CD8-positive, alpha-beta memory T cell (primary cell): ENCODE measurements around the gene NR2E3. TPM values are rescaled to one million over a fixed set of nuclear protein-coding genes. Genes with fewer than 3 reads are reported as not detected.
A peak's percentile ranks its signal among the peaks of the same experiment; 100 is the strongest.

Source experiments
- CTCF ChIA-PET: fragments of 350-600 bp; sonication (Branson Sonifier 250); formaldehyde crosslinking; loops from one replicate; lab custom pipeline; 2021; ENCODE audit warnings: antibody characterized with exemption; lab: Charles Lee
- POLR2A ChIA-PET: fragments of 350-600 bp; sonication (Branson Sonifier 250); formaldehyde crosslinking; loops from one replicate; lab custom pipeline; 2021; ENCODE audit warnings: antibody characterized with exemption; lab: Charles Lee
- DNase-seq, 5 donors: peaks; one replicate each; pipeline versions ENCODE4 v3.0.0 to v3.0.0-alpha.2; 2020 to 2022; ENCODE audit warnings: mixed read lengths in 1 of 5
- H3K27ac ChIP-seq: one replicate; pipeline ENCODE4 v1.7.0; 2013; ENCODE audit warnings: low read depth, mild to moderate bottlenecking, low read length, moderate library complexity
- H3K27me3 ChIP-seq: 2 replicates; pipeline ENCODE4 v1.7.0; 2013; ENCODE audit warnings: low read length, mild to moderate bottlenecking; ENCODE audit not compliant: insufficient read depth, poor library complexity, severe bottlenecking
- H3K36me3 ChIP-seq: 2 replicates; pipeline ENCODE4 v1.7.0; 2013; ENCODE audit warnings: mild to moderate bottlenecking, low read length, moderate library complexity; ENCODE audit not compliant: insufficient read depth
- H3K4me1 ChIP-seq: 2 replicates; pipeline ENCODE4 v1.7.0; 2013; ENCODE audit warnings: mild to moderate bottlenecking, low read length, moderate library complexity; ENCODE audit not compliant: insufficient read depth
- H3K4me3 ChIP-seq: 2 replicates; pipeline ENCODE4 v1.7.0; 2013; ENCODE audit warnings: mild to moderate bottlenecking, low read length
- H3K9me3 ChIP-seq: 2 replicates; pipeline ENCODE4 v1.7.0; 2013; ENCODE audit warnings: mild to moderate bottlenecking, low read length
- H3K27ac Mint-ChIP-seq, 8 donors: one replicate each; pipeline ENCODE4 v1.8.0; 2020 to 2021; ENCODE audit warnings: mixed read lengths in 8 of 8, mild to moderate bottlenecking in 6 of 8, inconsistent platforms in 3 of 8, moderate library complexity in 3 of 8
- H3K27me3 Mint-ChIP-seq, 2 donors: one replicate each; pipeline ENCODE4 v1.8.0; 2020 to 2021; ENCODE audit warnings: mixed read lengths in 2 of 2, mild to moderate bottlenecking in 1 of 2, moderate library complexity in 1 of 2
- H3K36me3 Mint-ChIP-seq, 3 donors: one replicate each; pipeline ENCODE4 v1.8.0; 2020 to 2021; ENCODE audit warnings: mixed read lengths in 3 of 3, inconsistent platforms in 1 of 3, mild to moderate bottlenecking in 1 of 3
- H3K4me1 Mint-ChIP-seq, 3 donors: one replicate each; pipeline ENCODE4 v1.8.0; 2020 to 2021; ENCODE audit warnings: mixed read lengths in 3 of 3, inconsistent platforms in 1 of 3, mild to moderate bottlenecking in 1 of 3
- H3K4me3 Mint-ChIP-seq, 7 donors: one replicate each; pipeline ENCODE4 v1.8.0; 2020 to 2021; ENCODE audit warnings: mixed read lengths in 7 of 7, mild to moderate bottlenecking in 6 of 7, moderate library complexity in 4 of 7, inconsistent platforms in 2 of 7
- H3K9me3 Mint-ChIP-seq, 5 donors: one replicate each; pipeline ENCODE4 v1.8.0; 2020 to 2022; ENCODE audit warnings: mixed read lengths in 5 of 5, mild to moderate bottlenecking in 3 of 5, moderate library complexity in 2 of 5, inconsistent platforms in 1 of 5
- polyA plus RNA-seq: library from polyadenylated mRNA; unstranded; fragments of 300-500 nt; fragmentation: Illumina TruSeq; gene quantifications from one replicate; pipeline ENCODE4 v1.2.3, GENCODE V29; 2021
- total RNA-seq, 2 experiments: library from RNA; stranded (reverse); gene quantifications; one replicate each; pipeline ENCODE4 v1.2.3, GENCODE V29; 2021

NR2E3 gene
- total and polyA plus RNA-seq, 3 experiments from 2014 or later: not detected

DNA sequence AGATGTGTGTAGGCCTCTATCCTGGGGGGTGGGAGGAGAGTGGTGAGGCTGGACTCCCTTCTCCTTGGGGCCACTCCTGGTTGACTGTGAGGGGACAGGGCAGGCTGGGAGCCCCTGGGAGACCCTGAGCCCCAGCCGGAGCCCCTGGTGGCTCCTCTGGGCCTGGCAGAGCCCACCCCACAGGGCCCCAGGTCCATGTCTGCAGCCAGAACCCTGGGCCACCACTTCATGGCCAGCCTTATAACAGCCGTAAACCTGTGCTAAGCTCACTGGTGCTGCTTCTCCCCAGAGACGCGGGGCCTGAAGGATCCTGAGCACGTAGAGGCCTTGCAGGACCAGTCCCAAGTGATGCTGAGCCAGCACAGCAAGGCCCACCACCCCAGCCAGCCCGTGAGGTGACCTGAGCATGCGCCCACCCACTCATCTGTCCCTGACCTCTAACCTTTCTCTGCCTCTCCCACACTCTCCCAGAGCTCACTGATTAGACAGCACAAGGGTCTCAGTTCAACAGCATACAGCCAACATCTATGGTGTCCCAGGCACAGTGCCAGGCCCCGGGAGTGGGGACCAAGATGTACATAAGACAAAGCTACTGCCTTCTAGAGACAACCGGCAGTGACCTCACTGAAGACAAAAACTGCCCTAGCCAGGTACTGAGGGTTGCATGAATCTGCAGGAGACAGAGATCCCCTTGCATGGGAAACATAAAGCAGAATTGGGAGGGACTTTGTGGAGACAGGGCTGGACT lies 3.5 kb downstream of the NR2E3 start:
- Mint-ChIP-seq H3K36me3 (peaks cover 0 to 5% (median 0%) of the 10 kb centered on the region in 3 donors), H3K4me3 (no peak overlapping the region), H3K27ac (no peak overlapping the region), H3K9me3 (peaks cover 0 to 10% (median 2%) of the 10 kb centered on the region in 5 donors), H3K27me3 (peaks cover 0 to 3% of the 10 kb centered on the region in 2 donors), H3K4me1 (no peaks in the 10 kb centered on the region)
- DNase-seq: no peak
- Histone ChIP-seq H3K27ac (no peak overlapping the region), H3K4me1 (no peaks in the 10 kb centered on the region), H3K27me3 (no peaks in the 10 kb centered on the region), H3K4me3 (no peak overlapping the region), H3K36me3 (no peaks in the 10 kb centered on the region), H3K9me3 (no peaks in the 10 kb centered on the region)
- CTCF ChIA-PET: no interaction called here
- POLR2A ChIA-PET: no interaction called here

DNA sequence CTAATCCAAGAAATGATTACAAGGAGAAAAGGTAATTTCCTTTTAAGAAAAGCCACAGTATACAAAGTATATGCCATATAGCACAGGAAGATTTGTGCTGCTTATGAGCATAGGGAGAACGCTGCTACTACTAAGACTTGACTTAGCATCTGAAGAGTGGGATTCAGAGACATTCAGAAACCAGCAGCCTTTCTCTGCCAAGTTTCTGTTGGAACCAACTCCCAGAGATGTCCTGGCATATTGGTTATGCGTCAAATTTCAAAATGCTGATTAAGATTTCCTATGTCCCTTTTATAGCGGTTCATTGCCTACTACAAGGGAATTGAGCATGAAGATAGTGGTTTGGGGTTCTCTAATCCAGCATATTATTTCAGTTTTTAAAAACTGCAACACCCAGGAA lies 4.9 kb downstream of the NR2E3 start:
- H3K4me3 Mint-ChIP-seq: no peak overlapping the region
- Histone ChIP-seq H3K4me1 (no peaks in the 10 kb centered on the region), H3K9me3 (no peaks in the 10 kb centered on the region), H3K27me3 (no peaks in the 10 kb centered on the region), H3K27ac (no peak overlapping the region), H3K36me3 (no peaks in the 10 kb centered on the region), H3K4me3 (no peak overlapping the region)
- no peak overlapping the region for H3K27ac Mint-ChIP-seq
- DNase-seq: no peak
- ChIA-PET CTCF (no interaction called here), POLR2A (no interaction called here)
- peaks cover 0 to 3% of the 10 kb centered on the region in 2 donors for H3K27me3 Mint-ChIP-seq
- H3K9me3 Mint-ChIP-seq: peaks cover 2 to 20% (median 8%) of the 10 kb centered on the region in 5 donors
- no peaks in the 10 kb centered on the region for H3K4me1 Mint-ChIP-seq
- H3K36me3 Mint-ChIP-seq: peaks cover 0 to 9% (median 0%) of the 10 kb centered on the region in 3 donors

DNA sequence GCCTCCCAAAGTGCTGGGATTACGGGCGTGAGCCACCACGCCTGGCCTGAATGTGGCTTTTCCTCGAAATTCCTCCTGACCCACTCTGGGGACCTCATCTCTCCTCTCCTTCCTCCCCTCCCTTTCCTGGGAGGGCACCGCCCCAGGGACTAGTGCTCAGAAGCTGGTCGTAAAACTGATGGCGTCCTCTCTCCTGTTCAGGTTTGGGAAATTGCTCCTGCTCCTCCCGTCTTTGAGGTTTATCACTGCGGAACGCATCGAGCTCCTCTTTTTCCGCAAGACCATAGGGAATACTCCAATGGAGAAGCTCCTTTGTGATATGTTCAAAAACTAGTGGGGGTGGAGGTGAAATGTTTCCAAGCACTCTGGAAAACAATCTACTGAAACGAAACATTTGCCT lies 7.0 kb downstream of the NR2E3 start:
- Mint-ChIP-seq H3K27me3 (peaks cover 0 to 3% of the 10 kb centered on the region in 2 donors), H3K4me1 (no peaks in the 10 kb centered on the region), H3K9me3 (peaks cover 7 to 37% (median 26%) of the 10 kb centered on the region in 5 donors), H3K36me3 (peaks cover 4 to 25% (median 8%) of the 10 kb centered on the region in 3 donors), H3K4me3 (no peak overlapping the region), H3K27ac (no peak overlapping the region)
- no peaks in the 10 kb centered on the region for H3K27me3 ChIP-seq
- no peak overlapping the region for H3K4me3 ChIP-seq
- H3K9me3 ChIP-seq: peaks cover 5% of the 10 kb centered on the region
- H3K36me3 ChIP-seq: no peaks in the 10 kb centered on the region
- ChIA-PET POLR2A (no interaction called here), CTCF (no interaction called here)
- H3K27ac ChIP-seq: no peak overlapping the region
- no peaks in the 10 kb centered on the region for H3K4me1 ChIP-seq
- no peak for DNase-seq

DNA sequence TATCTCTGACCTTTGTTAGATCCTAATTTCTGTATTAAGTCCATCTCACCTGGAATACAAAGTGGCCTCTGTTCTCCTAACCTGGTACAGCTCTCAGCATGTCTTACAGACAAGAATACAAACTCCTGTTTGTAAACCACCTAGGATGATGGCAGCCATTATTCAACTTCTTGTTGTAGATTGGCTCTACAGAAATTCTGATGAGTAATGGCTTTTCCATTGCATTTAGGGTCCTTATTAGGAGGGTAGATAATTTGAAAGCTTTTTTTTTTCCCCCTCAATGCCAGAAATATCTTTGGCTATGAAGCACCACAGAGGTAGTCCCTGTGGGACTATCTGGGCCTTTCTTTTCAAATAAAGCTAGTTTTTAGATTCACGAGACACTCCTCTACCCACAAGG lies 9.8 kb downstream of the NR2E3 start:
- no peaks in the 10 kb centered on the region for H3K36me3 ChIP-seq
- peaks cover 21 to 51% (median 32%) of the 10 kb centered on the region in 3 donors for H3K36me3 Mint-ChIP-seq
- peaks cover 21 to 61% (median 40%) of the 10 kb centered on the region in 5 donors for H3K9me3 Mint-ChIP-seq
- no peak overlapping the region for H3K27ac ChIP-seq
- no peaks in the 10 kb centered on the region for H3K27me3 ChIP-seq
- DNase-seq: no peak
- H3K27ac Mint-ChIP-seq: no peak overlapping the region
- no peak overlapping the region for H3K4me3 Mint-ChIP-seq
- no peaks in the 10 kb centered on the region for H3K4me1 ChIP-seq
- peaks cover 0 to 3% of the 10 kb centered on the region in 2 donors for H3K27me3 Mint-ChIP-seq
- H3K4me1 Mint-ChIP-seq: no peaks in the 10 kb centered on the region
- ChIA-PET CTCF (no interaction called here), POLR2A (no interaction called here)
- peaks cover 5% of the 10 kb centered on the region for H3K9me3 ChIP-seq
- H3K4me3 ChIP-seq: no peak overlapping the region

DNA sequence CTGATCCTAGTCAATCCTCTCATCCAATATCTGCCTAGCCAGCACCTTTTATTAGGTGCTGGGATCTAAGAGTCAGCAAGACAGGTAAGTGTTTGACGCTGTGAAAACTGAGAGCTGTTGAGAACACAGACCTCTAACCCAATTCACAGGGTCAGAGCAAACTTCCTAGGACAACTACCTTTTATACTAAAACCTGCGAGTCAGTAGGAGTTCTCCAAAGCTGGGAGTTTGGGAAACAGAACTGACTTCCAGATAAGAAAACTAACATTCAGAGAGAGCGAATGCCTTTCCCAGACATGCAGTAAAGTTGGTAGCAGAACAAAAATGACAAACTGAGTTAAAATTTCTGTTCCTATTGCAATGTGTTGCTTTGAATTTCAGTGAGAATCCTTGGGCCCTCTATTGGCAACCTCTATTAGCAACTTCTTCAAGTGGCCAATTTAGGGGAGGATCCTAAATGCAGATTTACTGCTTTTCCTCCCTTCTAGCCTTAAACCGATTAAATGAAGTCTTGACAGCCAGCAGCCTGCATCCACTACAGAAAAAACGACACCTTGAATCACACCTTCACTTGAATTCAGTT lies 11.3 kb downstream of the NR2E3 start:
- Histone ChIP-seq H3K27ac (no peak overlapping the region), H3K27me3 (no peaks in the 10 kb centered on the region), H3K36me3 (no peaks in the 10 kb centered on the region), H3K4me1 (no peaks in the 10 kb centered on the region), H3K4me3 (no peak overlapping the region), H3K9me3 (peaks cover 5% of the 10 kb centered on the region)
- Mint-ChIP-seq H3K27ac (no peak overlapping the region), H3K4me3 (no peak overlapping the region), H3K27me3 (peaks cover 0 to 3% of the 10 kb centered on the region in 2 donors), H3K9me3 (peaks cover 22 to 64% (median 41%) of the 10 kb centered on the region in 5 donors), H3K4me1 (no peaks in the 10 kb centered on the region), H3K36me3 (peaks cover 31 to 65% (median 47%) of the 10 kb centered on the region in 3 donors)
- CTCF ChIA-PET: no interaction called here
- no peak for DNase-seq
- POLR2A ChIA-PET: no interaction called here

DNA sequence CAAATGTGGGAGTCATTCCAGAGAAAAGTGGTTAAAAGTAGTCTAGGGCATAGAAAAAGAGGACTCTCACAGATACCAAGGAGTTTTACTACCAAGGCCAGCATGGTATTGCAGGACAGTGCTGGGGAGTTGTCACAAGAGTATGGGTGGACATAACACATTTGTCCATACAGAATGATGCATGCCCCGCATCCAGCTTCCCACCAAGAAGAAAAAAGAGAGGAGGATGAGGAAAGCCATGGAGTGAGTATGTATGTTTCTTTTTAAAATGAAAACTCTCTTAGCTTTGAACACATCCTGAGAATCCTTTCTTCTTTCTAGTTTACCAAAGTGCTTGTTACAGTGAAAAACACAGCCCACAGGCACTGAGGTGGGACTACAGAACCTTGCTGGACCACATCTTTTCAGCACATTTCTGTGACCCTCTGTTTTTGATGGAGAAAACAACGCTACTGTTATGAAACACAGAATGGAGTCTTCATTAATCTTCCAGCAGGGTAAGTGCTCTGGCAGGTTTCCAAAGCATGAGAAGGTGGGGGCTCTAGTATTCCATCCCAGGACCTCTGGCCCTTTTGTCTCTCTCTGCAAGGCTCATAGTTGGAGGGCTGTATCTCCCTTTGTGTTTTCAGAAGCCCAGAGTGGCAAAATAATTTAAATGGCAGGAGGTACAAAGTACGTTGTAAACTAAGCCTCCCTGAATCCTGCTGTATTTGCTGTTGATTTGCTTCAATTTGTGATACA lies 12.7 kb downstream of the NR2E3 start:
- peak overlapping the region in 1 of 8 donors; percentile 60 for H3K27ac Mint-ChIP-seq
- CTCF ChIA-PET: no interaction called here
- H3K4me1 Mint-ChIP-seq: no peaks in the 10 kb centered on the region
- Histone ChIP-seq H3K4me1 (no peaks in the 10 kb centered on the region), H3K4me3 (no peak overlapping the region), H3K27me3 (no peaks in the 10 kb centered on the region), H3K36me3 (peaks cover 14% of the 10 kb centered on the region), H3K9me3 (peaks cover 5% of the 10 kb centered on the region), H3K27ac (no peak overlapping the region)
- DNase-seq: no peak
- H3K9me3 Mint-ChIP-seq: peaks cover 24 to 65% (median 41%) of the 10 kb centered on the region in 5 donors
- peaks cover 44 to 76% (median 62%) of the 10 kb centered on the region in 3 donors for H3K36me3 Mint-ChIP-seq
- no peaks in the 10 kb centered on the region for H3K27me3 Mint-ChIP-seq
- POLR2A ChIA-PET: no interaction called here
- H3K4me3 Mint-ChIP-seq: no peak overlapping the region

DNA sequence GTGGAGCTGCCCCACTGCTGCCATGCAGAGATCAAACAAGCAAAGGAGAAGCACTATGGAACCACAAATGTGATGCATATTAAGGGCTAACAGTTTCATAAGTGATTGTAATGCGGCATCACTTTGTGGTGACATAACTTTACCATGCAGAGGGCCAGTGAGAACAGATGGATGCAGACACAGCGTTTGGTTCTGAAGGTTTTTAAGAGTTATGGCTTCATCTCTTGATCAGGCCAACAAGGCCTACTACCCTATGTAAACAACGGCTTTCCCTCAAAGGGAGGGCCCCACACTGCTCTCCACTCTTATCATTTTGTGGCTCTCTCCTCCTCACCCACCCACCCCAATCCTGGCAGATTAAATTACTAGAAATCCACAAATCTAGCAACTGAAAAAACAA lies 13.4 kb downstream of the NR2E3 start:
- Histone ChIP-seq H3K4me1 (no peaks in the 10 kb centered on the region), H3K4me3 (no peak overlapping the region), H3K9me3 (peaks cover 5% of the 10 kb centered on the region), H3K27ac (no peak overlapping the region), H3K27me3 (no peaks in the 10 kb centered on the region), H3K36me3 (peaks cover 14% of the 10 kb centered on the region)
- H3K4me1 Mint-ChIP-seq: no peaks in the 10 kb centered on the region
- POLR2A ChIA-PET: no interaction called here
- H3K4me3 Mint-ChIP-seq: no peak overlapping the region
- H3K27me3 Mint-ChIP-seq: no peaks in the 10 kb centered on the region
- DNase-seq: no peak
- H3K36me3 Mint-ChIP-seq: peaks cover 49 to 82% (median 69%) of the 10 kb centered on the region in 3 donors
- H3K9me3 Mint-ChIP-seq: peaks cover 22 to 59% (median 41%) of the 10 kb centered on the region in 5 donors
- CTCF ChIA-PET: no interaction called here
- peak overlapping the region in 1 of 8 donors; percentile 60 for H3K27ac Mint-ChIP-seq
